M059J (cell line): Measurements from ENCODE around the gene ASB10. TPM values are rescaled to one million over a fixed set of nuclear protein-coding genes. Genes with fewer than 3 reads are reported as not detected.

Experiments used
- DNase-seq: peaks from one replicate; pipeline ENCODE4 v3.0.0-alpha.2; 2012; ENCODE audit warnings: low read depth
- total RNA-seq: library from RNA; depleted of rRNA; stranded (reverse); fragments of >200 nt; shearing (Covaris generic); gene quantifications from 2 replicates; pipeline ENCODE4 v1.2.3, GENCODE V29; 2014; rRNA removed

The ASB10 gene, protein sequence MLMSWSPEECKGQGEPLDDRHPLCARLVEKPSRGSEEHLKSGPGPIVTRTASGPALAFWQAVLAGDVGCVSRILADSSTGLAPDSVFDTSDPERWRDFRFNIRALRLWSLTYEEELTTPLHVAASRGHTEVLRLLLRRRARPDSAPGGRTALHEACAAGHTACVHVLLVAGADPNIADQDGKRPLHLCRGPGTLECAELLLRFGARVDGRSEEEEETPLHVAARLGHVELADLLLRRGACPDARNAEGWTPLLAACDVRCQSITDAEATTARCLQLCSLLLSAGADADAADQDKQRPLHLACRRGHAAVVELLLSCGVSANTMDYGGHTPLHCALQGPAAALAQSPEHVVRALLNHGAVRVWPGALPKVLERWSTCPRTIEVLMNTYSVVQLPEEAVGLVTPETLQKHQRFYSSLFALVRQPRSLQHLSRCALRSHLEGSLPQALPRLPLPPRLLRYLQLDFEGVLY
- not detected in 2 replicates for total RNA-seq

DNA sequence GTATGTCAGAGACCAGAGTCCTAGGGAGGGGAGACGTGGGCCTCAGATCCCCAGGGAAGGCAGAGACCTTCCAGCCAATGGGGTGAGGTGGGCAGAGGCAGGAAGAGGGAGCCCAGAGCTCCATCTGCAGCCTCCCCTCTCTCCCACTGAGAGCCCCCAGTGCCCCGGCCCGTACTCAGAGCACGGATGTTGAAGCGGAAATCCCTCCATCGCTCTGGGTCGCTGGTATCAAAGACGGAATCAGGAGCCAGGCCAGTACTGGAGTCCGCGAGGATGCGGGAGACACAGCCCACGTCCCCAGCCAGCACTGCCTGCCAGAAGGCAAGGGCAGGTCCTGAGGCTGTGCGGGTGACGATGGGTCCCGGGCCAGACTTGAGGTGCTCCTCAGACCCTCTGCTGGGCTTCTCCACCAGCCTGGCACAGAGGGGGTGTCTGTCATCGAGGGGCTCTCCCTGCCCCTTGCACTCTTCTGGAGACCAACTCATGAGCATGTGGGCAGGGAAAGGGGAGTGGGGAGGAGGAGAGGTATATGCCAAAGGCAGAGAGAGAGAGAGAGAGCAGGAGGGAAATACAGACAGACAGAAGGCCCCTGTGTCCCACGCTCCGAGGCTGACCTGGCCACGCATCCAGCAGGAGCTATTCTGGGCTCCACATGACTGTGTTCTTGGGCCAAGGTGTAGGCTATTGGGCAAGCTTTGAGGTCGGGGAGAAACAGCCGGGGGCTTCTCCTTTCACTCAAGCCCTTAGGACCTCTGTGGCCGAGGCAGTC, at the start of gene ASB10:
Gene ASB10 (minus strand): TSS at position 611 of the 769 bp plus-strand sequence. CDS start 120 bp downstream, at position 491.
- DNase-seq, result no peak

DNA sequence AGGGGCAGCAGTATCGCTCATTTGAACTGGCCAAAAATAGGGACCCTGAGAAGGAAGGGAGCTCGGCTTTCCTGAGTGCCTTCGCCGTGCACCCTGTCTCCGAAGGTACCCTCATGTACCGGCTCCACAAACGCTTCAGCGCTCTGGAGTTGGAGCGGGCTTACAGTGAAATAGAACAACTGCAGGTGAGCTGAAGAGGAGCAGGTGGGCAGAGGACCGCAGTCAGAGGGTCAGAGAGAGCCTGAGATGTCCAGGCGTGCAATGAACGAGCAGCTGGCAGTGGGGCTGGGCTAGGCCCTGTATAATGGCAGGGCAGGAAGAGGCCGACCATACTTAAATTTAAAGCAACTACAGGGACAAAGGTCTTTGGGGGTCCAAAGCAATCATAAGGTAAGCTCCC, 49.4 kb upstream of the ASB10 start:
- no peak for DNase-seq

DNA sequence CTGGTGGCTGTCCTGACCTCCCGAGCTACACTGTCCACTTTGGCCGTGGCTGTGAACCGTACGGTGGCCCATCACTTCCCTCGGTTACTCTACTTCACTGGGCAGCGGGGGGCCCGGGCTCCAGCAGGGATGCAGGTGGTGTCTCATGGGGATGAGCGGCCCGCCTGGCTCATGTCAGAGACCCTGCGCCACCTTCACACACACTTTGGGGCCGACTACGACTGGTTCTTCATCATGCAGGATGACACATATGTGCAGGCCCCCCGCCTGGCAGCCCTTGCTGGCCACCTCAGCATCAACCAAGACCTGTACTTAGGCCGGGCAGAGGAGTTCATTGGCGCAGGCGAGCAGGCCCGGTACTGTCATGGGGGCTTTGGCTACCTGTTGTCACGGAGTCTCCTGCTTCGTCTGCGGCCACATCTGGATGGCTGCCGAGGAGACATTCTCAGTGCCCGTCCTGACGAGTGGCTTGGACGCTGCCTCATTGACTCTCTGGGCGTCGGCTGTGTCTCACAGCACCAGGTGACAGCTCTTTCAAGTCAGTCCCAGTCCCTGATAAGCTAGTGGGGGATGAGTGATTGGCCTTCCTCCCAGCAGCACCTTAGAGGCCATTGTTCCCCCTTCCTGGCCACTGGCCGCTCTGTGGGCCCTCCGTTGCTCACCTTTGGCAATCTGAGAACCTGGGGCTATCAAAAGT, 48.2 kb upstream of the ASB10 start:
- DNase-seq, result no peak

DNA sequence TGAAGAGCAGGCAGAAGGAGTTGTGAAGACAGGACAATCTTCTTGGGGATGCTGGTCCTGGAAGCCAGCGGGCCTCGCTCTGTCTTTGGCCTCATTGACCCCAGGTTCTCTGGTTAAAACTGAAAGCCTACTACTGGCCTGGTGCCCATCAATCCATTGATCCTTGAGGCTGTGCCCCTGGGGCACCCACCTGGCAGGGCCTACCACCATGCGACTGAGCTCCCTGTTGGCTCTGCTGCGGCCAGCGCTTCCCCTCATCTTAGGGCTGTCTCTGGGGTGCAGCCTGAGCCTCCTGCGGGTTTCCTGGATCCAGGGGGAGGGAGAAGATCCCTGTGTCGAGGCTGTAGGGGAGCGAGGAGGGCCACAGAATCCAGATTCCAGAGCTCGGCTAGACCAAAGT, 46.8 kb upstream of the ASB10 start:
- DNase-seq, result no peak

DNA sequence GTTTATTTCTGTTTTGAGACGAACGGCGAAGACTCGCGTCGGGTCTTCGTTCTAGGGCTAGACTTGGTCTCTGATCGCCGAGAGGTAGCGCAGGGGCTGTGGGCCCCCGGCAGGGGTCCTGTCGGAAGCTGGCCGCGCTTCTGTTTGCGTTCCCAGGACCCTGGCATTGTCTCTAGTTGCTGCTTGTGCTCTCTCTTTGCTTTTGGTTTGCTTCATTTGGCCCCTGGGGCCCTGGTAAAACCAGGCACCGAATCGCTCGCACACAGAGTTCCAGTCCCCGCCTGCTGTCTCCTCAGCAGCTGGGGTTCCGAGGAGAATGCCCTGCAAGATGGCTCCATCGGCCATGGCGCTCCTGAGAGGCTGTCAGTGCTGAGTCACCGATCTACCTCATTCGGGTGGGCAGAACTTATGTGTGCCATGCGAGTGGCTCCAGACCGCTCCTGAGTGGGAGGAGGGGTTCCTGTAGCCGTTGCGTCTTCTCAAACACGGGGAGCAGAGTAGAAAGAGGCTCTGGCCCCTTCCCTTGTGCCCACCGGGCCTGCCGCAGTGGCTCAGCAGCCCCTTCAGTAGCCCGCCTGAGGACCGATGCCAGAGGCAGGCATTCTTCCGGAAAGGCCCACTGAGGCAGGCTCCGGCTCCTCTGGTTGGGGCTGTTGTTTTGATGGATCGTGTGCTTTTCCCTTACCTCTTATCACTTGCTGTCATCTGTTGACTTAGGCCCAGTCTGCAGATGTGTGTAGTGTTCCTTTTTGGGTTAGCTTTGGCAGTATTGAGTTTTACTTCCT, 46.1 kb upstream of the ASB10 start:
- DNase-seq, result peak; percentile 83

DNA sequence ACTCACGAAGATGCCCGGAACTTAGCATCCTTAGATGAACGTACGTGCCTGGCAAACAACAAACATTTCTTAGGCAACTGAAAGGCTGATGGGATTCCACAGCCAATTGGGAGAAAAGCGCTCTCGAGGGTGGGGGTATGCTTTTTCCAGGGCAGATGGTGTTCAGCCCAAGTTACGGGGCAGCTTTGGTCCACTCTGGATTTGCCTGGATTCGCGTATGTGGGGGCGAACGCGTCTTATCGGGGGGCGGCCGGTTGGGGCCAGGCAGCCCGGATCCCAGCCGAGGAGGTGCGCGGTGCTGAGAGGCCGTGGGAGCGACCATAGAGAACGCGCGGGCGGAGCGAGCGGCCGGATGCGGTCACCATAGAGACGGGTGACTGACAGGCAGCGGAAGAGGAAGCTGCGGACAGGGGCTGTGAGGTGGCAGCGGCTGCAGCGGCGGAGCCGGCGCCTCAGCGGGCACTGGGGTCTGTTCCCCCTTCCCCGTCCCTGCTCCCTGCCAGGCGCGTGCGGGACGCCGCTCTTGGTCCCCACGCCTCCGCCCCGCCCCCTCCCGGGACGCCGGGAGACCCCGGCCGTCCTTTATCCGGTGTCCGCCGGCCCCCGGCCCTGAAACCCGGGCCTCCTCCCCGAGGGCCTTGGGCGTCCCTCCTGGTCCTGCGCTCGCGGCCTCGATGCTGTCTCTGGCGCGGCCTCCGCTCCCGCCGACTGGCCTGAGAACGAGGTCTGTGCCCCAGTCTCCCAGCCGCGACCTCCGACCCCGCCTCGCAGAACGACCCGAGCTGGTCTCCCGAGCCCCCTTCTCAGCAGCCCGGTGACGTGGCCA, 45.3 kb upstream of the ASB10 start, which contains the start of gene CHPF2:
Gene CHPF2 (plus strand): TSS at position 393 of the 826 bp plus-strand sequence. CDS start 1,529 bp downstream, outside the sequence.
- DNase-seq, result peak; percentile 86

DNA sequence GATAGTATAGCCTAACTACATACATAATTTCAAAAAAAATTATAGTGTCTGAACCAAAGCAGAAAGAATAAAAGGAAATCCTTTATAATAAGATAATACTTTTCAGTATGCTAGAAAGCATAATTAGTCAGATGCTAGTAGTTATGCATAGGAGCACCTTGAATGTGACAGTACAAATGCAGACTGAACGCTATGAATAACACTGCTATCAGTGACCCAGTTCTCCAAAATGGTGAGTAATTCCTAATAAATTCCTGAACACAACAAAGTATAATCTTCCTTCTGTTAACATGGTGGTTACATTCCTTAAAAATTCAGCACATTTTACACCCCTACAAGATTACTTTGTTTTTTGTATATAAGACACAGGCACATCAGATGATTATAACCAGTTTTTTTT, 44.0 kb upstream of the ASB10 start:
- peak; percentile 20 for DNase-seq

DNA sequence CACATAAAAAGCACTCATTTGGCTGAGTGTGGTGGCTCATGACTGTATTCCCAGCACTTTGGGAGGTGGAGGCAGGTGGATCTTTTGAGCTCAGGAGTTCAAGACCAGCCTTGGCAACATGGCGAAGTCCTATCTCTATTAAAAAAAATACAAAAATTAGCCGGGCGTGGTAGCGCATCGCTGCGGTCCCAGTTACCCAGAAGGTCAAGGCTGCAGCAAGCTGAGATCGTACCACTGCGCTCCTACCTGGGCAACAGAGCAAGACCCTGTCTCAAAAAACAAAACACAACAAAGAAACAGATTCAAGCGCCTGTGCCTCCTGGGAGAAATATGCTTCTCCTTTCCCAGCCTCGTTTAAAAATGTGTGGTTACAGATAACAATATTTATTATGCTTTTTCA, 42.2 kb upstream of the ASB10 start:
- DNase-seq, result no peak

DNA sequence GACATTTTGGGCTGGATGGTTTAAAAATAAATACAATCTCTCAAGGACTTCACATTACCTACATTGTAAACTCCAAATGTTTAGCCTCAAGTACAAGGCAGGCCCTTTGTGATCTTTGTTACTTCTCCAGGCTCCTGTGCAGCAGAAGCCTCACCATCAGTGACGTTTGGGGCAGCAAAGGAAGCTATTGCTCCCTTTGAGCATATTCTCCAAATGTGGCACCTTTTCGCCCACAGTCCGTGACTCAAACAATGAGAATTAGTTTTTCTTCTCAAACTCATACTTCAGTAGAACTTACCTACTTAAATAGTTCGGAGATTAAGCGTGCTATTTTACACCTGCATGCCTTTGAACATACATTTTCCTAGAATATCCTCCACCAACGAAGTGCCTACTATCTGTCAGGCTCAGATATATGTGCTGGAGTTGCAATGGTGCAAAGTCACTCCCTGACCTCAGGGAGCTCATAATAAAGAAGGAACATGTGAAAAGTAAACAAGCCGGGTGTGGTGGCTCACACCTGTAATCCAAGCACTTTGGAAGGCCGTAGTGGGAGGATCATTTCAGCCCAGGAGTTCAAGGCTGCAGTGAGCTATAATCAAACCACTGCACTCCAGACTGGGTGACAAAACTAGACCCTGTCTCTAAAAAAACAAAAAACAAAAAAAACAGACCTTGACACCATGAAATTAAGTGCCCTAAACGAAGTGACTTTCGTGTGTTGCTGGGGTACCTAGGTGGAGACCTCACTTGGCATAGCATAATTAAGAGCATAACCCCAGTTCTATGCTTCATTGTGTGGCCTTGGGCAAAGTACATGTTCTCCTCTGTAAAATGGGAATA, 41.2 kb upstream of the ASB10 start:
- DNase-seq, result no peak

DNA sequence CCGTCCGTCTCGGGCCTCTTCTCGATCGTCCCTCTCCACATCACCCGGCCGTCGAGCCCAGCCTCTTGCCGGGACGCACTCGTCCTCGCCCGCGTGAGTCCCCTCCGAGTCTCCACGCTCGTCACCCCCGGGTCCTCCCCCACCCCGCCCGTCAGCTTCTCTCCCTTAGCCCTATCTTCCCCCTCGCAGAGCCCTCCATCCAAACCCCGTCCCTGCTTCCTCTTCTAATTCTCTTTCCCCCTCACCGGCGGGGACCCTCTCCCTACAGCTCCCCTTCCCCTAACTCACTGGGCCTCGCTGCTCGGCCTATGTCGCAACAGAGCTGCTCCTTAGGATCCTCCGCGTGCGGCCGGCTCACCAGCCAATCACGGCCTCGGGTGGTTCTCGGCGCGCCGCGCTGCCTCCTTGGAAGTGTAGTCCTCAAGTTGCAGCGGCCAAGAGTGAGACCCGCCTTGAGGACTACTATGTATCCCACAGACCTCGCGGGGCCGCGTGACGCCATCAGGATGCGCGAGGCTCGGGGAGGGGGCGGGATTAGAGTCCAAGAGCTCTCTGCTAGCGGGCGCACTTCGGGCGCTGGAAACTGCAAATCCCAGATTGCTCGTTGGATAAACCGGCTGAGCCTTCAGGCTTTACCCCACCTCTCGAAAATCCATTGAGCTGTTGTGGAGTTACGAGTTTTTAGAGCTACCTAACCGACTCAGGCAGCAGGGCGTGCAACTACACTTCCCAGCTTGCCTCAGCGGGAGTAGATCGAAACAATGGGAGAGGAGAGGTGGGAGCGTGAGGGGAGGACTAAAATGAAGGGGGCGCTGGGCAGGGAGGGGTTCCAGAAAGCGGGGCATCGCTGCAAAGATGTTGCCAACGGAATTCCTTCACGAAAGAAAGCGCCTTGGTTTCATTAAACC, 40.1 kb upstream of the ASB10 start, which contains the start of gene ABCF2:
Gene ABCF2 (minus strand): TSS at position 331 of the 908 bp plus-strand sequence. CDS start 747 bp downstream, outside the sequence.
- peak; percentile 99 for DNase-seq

DNA sequence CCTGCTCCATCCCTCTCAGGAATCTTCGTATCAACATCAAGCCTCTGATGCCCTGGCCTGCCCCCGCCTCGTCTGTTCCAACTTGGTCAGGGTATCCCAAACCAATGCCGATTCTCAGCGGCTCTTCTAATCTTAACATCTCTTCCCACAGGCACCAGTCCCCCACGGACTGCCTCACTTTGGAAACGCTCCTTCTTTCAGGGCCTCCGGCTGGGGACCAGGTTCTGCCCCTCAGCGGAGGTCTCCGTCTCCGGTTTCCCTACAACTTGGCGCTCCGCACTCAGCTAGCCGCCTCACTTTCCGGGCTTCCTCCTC, 39.5 kb upstream of the ASB10 start:
- DNase-seq, result no peak

DNA sequence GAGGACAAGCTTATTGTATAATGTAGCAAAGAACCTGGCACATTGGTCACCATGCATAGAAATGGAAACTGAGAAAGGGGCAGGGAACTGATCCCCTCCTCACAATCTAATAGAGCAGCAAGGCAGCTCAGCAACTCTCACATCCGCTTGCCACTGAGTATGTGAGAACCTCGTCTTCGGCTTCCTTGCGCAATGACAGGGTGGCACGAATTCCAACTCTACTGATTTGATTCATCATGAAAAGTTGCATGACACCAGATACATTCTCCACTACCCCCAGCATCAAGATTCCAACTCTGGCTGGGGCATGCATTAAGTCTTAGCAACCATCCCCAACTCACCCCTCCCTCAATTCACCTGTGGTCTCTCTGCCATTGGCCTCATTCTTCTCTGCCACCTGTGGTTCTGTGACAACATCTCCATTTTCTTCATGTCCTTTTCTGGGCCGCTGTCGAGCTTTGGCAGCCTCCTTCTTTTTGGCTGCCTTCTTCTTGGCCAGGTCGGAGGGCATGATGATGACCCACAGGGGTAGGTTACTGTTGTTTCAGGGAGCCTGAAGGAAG, 39.0 kb upstream of the ASB10 start:
- no peak for DNase-seq

DNA sequence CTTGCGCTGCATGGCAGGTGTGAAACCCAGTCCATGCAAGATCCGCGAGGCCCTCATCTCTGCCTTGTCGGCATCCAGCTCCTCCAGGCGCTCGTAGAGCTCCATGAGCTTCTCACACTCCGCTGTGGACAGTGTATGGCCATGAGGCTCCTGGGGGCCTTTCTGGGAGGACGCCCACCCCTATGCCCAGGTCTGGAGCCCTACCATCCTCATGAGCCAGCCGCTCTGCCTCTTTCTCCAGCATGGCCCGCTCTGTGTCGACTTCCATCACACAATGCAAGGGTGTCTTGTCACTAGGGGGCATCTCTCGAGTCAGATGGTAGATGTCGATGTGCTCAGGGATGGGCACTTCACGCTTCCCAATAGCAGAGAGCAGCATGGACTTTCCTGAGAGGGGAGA, 36.7 kb upstream of the ASB10 start:
- no peak for DNase-seq

DNA sequence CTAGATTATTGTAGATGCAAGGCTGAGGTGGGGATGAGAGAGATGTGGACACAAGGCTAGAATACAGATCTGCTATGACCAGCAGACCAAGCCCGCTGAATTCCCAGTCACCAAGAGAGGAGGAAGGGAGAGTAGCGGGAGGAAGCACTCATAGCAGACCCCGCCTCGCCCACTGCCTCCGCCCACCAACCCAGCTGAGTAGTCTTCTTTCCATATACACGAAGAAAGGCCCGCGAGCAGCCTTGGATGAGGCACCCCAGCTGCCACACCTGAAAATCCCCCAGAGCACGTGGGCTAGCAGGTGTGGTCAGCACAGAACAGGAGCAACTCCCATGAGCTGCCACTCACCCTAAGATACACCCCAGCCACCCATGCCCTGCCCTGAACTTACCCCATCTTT, 31.1 kb upstream of the ASB10 start:
- no peak for DNase-seq

DNA sequence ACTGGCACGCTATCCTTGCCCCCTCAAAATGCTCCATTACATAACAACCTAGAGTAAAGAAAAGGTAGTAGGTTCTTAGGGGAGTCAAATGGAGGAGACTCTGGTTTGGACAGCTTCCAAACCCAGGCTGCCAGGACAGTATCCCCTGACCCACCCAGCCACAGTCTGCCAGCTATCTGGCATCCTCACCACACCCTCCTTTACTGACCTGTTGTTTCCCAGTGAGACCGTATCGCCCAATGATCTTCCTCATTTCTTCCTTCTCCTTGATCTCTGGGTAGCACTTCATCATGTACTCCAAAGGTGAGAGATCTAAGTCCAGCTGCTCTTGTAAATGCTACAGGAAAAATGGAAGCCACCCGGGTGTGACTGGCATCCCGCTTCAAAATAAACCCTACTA, 28.3 kb upstream of the ASB10 start:
- no peak for DNase-seq

DNA sequence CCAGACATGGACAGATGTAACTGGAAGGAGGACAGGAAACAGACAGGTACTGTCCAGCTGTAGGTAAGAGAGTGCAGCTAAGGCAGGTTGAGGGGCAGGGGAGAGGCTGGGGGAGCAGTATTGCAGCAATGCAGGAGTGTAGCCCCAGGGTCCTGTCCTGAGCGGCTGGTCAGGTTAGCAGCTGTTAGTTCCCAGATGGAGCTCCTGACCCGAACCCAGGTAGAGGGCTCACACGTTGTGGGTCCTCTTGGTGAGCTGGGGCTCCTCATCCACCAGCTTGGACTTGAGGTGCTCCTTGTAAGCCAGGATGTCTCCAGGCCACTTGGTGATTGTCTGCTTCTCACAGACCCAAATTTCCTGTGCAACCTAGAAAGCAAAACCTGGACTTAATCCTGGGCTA, 26.8 kb upstream of the ASB10 start:
- no peak for DNase-seq

DNA sequence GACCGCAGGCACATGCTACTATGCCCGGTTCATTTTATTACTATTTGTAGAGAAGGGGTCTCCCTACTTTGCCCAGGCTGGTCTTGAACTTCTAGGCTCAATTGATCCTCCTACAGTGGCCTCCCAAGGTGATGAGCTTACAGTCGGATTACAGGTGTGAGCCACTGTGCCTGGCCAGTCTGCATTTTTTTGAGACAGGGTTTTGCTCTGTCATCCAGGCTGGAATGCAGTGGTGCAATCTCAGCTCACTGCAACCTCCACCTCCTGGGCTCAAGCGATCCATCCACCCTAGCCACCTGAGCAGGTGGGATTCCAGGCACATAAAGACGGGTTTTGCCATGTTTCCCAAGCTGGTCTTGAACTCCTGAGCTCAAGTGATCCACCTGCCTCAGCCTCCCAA, 25.6 kb upstream of the ASB10 start:
- no peak for DNase-seq

DNA sequence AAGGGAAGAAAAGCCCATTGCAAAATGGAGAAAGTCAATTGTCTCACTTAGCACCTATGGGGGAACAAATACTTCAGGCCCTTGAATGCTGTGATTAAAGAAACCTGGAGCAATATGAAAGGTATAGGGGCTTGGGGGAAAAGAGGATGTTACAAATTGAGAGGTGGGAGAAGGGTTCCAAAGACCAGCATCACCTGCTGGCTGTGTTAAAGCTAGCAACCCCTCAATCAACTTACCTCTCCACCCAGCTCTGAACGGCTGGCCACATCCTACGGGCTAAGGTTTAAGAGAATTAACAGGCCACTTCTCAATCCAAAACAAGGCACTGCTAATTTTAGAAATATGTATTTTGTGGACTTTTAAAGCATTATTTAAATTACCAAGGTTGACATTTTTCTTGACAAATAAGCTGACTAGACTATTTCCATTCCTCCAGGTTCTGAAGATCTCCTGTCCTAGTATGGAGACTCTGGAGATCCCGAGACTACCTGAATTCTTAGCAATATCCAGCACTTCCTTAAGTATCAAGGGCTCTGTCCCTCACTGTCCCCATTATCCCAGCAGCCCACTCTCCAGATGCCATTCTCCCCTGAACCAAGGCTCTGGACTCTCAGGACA, 24.2 kb upstream of the ASB10 start:
- DNase-seq, result no peak
